ENCODE data around the gene SPTLC1.
"Not testable (repeated sequence)": the region's sequence is repeated elsewhere in the genome, so short reads cannot be mapped to it uniquely, and the experiment has no call there.

Gene SPTLC1

GRCh38 chr9:92115071-92115858 is at the start of gene SPTLC1:
Gene SPTLC1, minus strand, starts transcription at chr9:92115413. Its CDS starts 43 bp downstream, at chr9:92115370.
- peak; percentile 85 for DNase-seq

GRCh38 chr9:92164975-92165374 is 49.8 kb upstream of the SPTLC1 start:
- DNase-seq: no peak

- no peak for DNase-seq
These were observed 49.3 kb upstream of the SPTLC1 start for GRCh38 chr9:92164490-92164889.

- no peak for DNase-seq
These were observed 48.1 kb upstream of the SPTLC1 start for GRCh38 chr9:92163276-92163675.

- DNase-seq: no peak
These were observed 45.6 kb upstream of the SPTLC1 start for GRCh38 chr9:92160786-92161185.

- no peak for DNase-seq
These were observed 43.8 kb upstream of the SPTLC1 start for GRCh38 chr9:92159058-92159457.

GRCh38 chr9:92158097-92158601 is 42.9 kb upstream of the SPTLC1 start:
- no peak for DNase-seq

GRCh38 chr9:92155736-92156135 is 40.5 kb upstream of the SPTLC1 start:
- not testable (repeated sequence) for DNase-seq

- DNase-seq: no peak
These were observed 40.0 kb upstream of the SPTLC1 start for GRCh38 chr9:92155221-92155620.

GRCh38 chr9:92153466-92154415 is 38.5 kb upstream of the SPTLC1 start:
- not testable (repeated sequence) for DNase-seq

- DNase-seq: no peak
These were observed 36.6 kb upstream of the SPTLC1 start for GRCh38 chr9:92151691-92152393.

GRCh38 chr9:92150501-92151470 is 35.6 kb upstream of the SPTLC1 start:
- not testable (repeated sequence) for DNase-seq

GRCh38 chr9:92147852-92148180 is 32.6 kb upstream of the SPTLC1 start:
- DNase-seq: no peak

GRCh38 chr9:92147030-92147851 is 32.0 kb upstream of the SPTLC1 start:
- DNase-seq: peak; percentile 67

- no peak for DNase-seq
These were observed 31.4 kb upstream of the SPTLC1 start for GRCh38 chr9:92146610-92147009.

GRCh38 chr9:92145784-92146183 is 30.6 kb upstream of the SPTLC1 start:
- DNase-seq: not testable (repeated sequence)

GRCh38 chr9:92142329-92142728 is 27.1 kb upstream of the SPTLC1 start:
- no peak for DNase-seq

GRCh38 chr9:92141144-92142129 is 26.2 kb upstream of the SPTLC1 start:
- peak; percentile 3 for DNase-seq

- DNase-seq: no peak
These were observed 25.5 kb upstream of the SPTLC1 start for GRCh38 chr9:92140754-92141143.
